Skin epidermis (tissue), 12 donors: ENCODE measurements around the gene ALS2CL.
A peak's percentile ranks its signal among the peaks of the same experiment; 100 is the strongest.

Source experiments
- H3K27ac ChIP-seq, 21 experiments: fragments of 200-600 bp; sonication (generic) in 11 of 21; one replicate each; pipeline ENCODE4 v1.5.0; 2020; ENCODE audit warnings: mild to moderate bottlenecking in 3 of 21, inconsistent platforms in 2 of 21, moderate library complexity in 2 of 21
- H3K4me3 ChIP-seq, 7 experiments: fragments of 200-600 bp; sonication (generic) in 2 of 7; one replicate each; pipeline ENCODE4 v1.5.0; 2020; ENCODE audit warnings: inconsistent platforms in 2 of 7, mild to moderate bottlenecking in 2 of 7, moderate library complexity in 1 of 7

Gene ALS2CL

DNA sequence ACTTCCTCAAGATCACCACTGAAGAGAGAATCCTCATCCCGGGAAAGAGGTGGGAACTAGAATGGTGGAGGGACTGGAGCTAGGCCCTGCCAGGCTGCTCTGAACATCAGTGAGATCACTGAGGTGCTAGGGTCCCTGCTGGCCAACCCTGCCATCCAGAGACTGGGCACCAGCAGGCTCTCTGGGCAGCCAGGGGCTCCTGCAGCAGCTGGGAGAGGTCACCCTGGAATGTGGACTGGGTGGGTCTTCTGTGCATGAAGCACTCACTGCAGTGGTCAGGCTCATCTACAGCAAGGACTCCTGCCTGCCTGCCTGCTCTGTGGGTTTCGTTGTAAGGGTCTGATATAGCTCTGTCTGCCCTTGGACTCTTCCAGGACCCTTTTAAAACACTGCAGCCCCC is 24.9 kb downstream of the ALS2CL start:
- Histone ChIP-seq H3K27ac (no peak overlapping the region), H3K4me3 (no peak overlapping the region)

DNA sequence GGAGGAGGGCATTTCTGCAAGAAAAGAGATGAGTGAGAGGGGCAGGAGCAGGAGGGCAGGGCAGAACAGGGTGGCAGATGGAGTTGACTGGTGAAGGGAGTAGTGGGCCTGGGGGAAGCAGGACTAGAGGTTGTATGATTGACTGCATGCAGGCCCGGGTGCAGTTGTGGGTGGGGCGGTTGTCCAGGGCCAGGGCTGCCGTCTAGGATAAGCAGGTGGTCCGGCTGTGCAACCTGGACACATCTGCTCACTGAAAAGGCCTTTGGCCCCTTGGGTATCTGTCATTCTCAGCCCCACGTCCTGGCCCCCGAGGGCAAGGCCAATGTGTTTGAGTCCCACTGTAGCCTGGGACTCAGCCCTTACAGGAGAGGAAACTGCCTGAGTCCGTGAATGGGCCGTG is 25.4 kb downstream of the ALS2CL start:
- Histone ChIP-seq H3K27ac (no peak overlapping the region), H3K4me3 (no peak overlapping the region)

DNA sequence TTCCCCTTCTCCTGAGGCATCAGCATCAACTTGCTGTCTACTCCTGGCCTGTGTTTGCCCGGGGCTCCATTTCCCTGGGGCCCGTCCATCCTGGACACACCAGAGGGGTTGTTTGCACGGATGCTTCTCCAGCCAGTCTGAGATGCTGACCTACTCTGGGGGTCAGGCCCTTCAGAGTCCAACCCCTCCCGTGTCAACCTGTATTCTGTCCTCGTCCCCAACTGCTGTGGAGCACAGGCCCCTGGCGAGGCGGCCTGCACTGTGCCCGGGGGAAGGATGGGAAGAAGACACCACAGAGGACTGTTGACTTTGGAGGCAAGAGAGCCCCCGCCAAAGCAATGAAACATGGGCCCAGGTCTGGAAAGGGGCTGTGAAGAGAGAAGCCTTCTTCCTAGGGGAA is 25.8 kb downstream of the ALS2CL start:
- no peak overlapping the region for H3K4me3 ChIP-seq

DNA sequence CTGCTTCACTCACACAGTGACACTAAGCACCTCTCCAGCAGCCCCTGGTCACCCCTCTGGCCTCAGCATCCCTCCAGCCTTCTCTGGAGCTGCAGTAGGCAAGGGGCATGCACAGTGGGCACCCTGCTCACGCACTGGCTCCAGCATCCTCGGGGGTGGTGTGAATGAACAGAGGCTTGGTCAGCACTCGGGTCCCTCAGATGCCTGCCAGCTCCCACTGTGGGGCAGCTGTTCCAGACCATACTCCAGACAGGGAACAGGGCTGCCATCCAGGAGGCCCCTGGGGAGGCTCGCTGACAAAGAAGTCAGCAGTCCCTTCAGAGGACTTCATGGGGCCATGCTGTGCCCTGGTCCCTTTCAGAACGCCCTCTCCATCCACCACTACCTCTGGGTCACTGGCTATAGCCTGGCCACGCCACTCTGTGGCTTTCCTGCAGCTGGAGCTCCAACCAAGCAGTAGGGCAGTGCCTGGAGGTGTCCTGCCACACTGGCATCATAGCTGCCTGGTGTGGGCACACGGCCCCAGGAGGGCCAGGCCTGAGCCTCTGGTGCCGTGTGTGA is 26.3 kb downstream of the ALS2CL start:
- H3K4me3 ChIP-seq, result no peak overlapping the region
- H3K27ac ChIP-seq, result no peak overlapping the region

More for the DNA sequence above, 25.8 kb downstream of the ALS2CL start:
- H3K27ac ChIP-seq, result no peak overlapping the region

- Histone ChIP-seq H3K4me3 (no peak overlapping the region), H3K27ac (no peak overlapping the region)
Measured at GRCh38 chr3:46666453-46666845, 27.0 kb downstream of the ALS2CL start.

DNA sequence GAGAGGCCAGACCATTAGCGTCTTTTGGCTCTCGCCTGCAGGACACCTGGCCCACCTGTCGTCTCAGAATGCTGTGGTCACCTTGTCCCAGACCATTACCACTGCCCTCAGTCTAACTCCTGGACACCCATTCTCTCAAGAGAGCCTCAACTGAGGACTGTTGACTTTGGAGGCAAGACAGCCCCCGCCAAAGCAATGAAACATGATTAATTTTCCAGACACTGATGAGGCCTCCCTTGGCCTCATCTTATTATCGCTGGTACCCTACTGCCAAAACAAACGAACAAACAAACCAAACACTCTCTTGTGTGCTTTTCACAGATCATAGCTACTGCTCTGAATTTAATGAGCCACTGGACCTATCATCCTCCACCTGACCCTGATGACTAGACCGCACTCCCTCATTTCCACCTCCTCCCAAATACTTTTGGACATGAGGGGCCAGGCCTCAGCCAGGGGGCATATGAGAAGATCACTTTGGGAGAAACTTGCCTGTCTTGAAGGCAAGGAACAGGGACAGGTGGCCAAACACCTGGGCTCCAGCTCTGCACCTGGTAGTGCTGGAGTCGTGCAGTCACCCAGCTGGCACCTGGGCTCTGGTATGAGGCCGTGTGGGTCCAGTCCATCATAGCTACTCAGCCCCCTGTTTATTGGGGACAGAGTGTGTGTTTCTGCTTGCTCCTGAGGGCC is 27.6 kb downstream of the ALS2CL start:
- Histone ChIP-seq H3K4me3 (no peak overlapping the region), H3K27ac (no peak overlapping the region)

DNA sequence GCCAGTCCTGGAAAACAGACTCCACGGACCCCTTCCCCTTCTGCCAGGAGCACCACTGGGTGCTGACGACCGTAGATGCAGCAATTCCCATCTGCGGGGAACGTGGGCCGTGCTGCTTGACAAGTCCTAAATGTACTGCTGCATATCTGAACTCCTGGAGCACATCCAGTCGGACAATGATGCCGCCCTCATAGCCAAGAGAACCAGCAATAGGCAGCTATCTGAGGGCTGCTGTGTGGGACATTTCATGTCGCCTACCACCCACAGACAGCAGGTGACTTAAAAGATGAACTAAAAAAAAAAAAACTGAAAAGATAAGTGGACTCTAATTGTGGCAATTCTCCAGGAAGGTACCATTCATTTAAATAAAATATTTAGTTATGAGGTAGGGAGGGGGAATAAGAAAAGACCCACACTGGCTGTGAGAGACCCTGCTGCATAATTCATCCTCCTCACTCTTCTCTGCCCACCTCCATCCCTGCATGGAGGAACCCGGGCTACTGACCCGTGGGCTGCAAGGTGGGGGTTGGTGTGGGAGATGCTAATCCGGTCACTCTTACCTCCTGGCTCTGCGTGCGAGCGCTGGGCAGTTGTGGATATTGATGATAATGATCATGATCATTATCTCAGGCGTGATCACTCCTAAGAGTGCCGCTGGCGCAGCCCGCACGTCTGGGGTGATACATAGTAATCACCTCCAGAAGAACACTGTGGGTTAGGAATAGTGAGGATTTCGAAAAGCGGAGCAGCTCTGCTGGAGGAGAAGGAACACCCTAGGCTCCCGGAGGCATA is 28.3 kb downstream of the ALS2CL start:
- H3K4me3 ChIP-seq, result no peak overlapping the region
- H3K27ac ChIP-seq, result no peak overlapping the region

DNA sequence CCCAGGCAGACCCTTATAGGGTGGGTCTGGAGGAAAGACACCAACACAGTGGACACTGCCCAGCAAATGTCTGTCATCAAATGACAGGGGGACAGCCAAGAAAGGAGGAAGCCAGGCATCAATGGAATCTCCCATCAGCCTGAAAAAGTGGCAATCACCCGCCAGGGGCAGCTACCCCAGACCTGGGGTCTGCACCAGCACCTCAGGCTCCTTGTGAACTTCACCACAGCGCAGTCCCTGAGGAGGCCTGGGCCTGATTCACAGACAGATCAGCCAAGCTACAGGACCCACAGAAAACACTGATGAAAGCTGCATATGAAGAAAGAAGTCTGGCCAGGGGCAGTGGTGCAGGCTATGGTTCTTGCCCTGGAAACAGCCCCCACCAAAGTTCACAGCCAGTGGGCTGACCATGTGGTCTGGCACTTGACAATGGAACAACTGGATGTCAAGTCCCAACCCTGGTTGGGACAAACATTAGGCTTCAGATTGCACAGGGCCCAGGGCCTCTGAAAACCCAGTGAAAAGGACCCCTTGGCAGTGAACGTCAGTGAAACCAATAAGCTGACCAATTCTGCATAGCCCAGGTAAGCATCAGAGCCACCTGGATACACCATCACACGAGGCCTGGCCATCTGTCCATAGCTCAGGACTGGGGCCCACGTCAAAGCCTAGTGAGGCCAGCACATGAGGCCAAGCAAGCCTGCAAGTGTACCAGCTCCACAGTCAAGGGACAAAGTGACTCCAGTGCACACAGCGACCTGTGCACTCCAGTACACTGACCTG is 29.1 kb downstream of the ALS2CL start:
- Histone ChIP-seq H3K4me3 (no peak overlapping the region), H3K27ac (no peak overlapping the region)

GRCh38 chr3:46663591-46664135 is 29.8 kb downstream of the ALS2CL start:
- Histone ChIP-seq H3K27ac (no peak overlapping the region), H3K4me3 (no peak overlapping the region)

- Histone ChIP-seq H3K27ac (no peak overlapping the region), H3K4me3 (no peak overlapping the region)
Measured at GRCh38 chr3:46662771-46663551, 30.5 kb downstream of the ALS2CL start.

GRCh38 chr3:46661776-46662766 is 31.4 kb downstream of the ALS2CL start:
- H3K27ac ChIP-seq, result no peak overlapping the region
- no peak overlapping the region for H3K4me3 ChIP-seq

- Histone ChIP-seq H3K4me3 (no peak overlapping the region), H3K27ac (peak overlapping the region in 1 of 21 experiments; percentile 8)
Measured at GRCh38 chr3:46660543-46661523, 32.6 kb downstream of the ALS2CL start.

GRCh38 chr3:46660003-46660402 is 33.5 kb downstream of the ALS2CL start:
- no peak overlapping the region for H3K4me3 ChIP-seq
- no peak overlapping the region for H3K27ac ChIP-seq

DNA sequence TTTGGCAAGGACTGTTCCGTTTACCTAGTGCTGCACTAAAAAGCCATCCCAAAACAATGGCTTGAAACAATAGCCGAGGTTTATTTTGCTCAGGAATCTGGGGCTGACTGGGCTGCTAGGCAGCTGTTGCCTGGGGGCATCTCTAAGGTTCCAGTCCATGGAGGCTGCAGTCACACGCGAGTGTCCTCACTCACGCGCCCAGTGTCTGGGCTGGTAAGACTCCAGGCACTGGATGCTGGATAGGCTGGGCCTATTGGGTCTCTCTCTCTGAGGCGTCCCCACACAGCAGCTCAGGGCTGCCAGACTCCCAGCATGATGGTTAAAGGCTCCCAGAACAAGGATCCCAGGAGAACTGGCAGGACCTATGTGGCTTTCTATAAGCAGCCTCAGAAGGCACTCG is 34.2 kb downstream of the ALS2CL start:
- Histone ChIP-seq H3K4me3 (no peak overlapping the region), H3K27ac (no peak overlapping the region)

DNA sequence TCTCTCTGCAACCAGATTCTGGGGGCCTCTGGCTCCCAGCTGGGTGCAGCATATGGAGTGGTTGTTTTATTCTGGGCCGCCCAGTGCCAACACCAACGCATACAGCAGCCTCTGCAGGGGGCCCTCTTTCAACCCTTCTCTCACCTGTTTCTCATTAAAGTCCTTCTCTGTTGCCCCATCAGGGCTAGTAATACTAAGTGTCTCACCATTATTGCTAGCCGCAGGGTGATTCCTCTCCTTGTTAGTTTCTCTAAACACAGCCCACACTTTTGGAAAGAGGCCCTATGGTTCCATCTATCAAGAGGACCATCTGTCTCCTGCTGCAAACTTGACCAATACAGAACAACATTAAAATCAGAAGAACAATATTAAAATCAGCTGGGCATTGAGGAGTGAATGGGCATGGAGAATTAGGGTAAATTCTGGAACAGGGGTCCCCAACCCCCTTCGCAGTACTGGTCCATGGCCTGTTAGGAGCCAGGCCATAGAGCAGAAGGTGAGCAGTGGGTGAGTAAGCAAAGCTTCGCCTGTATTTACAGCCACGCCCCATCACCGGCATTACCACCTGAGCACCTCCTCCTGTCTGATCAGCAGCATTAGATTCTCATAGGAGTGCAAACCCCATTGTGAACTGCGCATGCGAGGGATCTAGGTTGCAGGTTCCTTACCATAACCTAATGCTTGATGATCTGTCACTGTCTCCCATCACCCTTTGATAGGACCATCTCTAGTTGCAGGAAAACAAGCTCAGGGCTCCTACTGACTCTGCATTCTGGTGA is 36.5 kb downstream of the ALS2CL start:
- H3K4me3 ChIP-seq, result no peak overlapping the region
- H3K27ac ChIP-seq, result no peak overlapping the region

- Histone ChIP-seq H3K27ac (no peak overlapping the region), H3K4me3 (no peak overlapping the region)
Measured at GRCh38 chr3:46655271-46655670, 38.2 kb downstream of the ALS2CL start.
